Activated B cell treated with CpG ODN at 0.5 μM for 24 hours (primary cell): ENCODE data around the gene MAP1A. TPM values are rescaled to one million over a fixed set of nuclear protein-coding genes. Genes with fewer than 3 reads are reported as not detected.

Source experiments
- ATAC-seq: fragments of 200-7000 bp; cut with Tn5 transposase; one replicate; pipeline ENCODE4 v1.10.0; 2021; ENCODE audit warnings: low read depth, mild to moderate bottlenecking, moderate library complexity
- CTCF ChIA-PET: fragments of 350-600 bp; sonication (Branson Sonifier 250); formaldehyde crosslinking; loops from one replicate; lab custom pipeline; 2021; ENCODE audit warnings: antibody characterized with exemption; lab: Charles Lee
- POLR2A ChIA-PET: fragments of 350-600 bp; sonication (Branson Sonifier 250); formaldehyde crosslinking; loops from one replicate; lab custom pipeline; 2021; ENCODE audit warnings: antibody characterized with exemption; lab: Charles Lee
- DNase-seq: peaks from one replicate; pipeline ENCODE4 v3.0.0; 2022
- H3K27ac Mint-ChIP-seq: one replicate; pipeline ENCODE4 v1.8.0; 2020; ENCODE audit warnings: mixed read lengths
- H3K27me3 Mint-ChIP-seq: one replicate; pipeline ENCODE4 v1.8.0; 2021; ENCODE audit warnings: mixed read lengths
- H3K36me3 Mint-ChIP-seq: one replicate; pipeline ENCODE4 v1.8.0; 2021; ENCODE audit warnings: low read depth, mixed read lengths
- H3K4me1 Mint-ChIP-seq: one replicate; pipeline ENCODE4 v1.8.0; 2021; ENCODE audit warnings: mixed read lengths
- H3K4me3 Mint-ChIP-seq: one replicate; pipeline ENCODE4 v1.8.0; 2020; ENCODE audit warnings: mild to moderate bottlenecking, mixed read lengths
- H3K9me3 Mint-ChIP-seq: one replicate; pipeline ENCODE4 v1.8.0; 2020; ENCODE audit warnings: mixed read lengths
- intact Hi-C: fragments of 100-400 bp; cut with micrococcal nuclease; formaldehyde crosslinking; loops from one replicate; pipeline ENCODE4 v1.15.1; 2024
- total RNA-seq: library from RNA; stranded (reverse); gene quantifications from 2 replicates; pipeline ENCODE4 v1.2.3, GENCODE V29; 2022
- TF ChIP-seq, protein P1 (sequence below): fragments of 200-600 bp; IDR thresholded peaks from one replicate; pipeline ENCODE4 v1.8.0; 2022; ENCODE audit warnings: antibody characterized with exemption, mild to moderate bottlenecking

Gene MAP1A
- total RNA-seq, 1 donor from 2014 or later = 0.11 TPM

GRCh38 chr15:43538091-43538490, 20.7 kb downstream of the MAP1A start:
- no peaks in the 10 kb centered on the region for H3K27me3 Mint-ChIP-seq
- CTCF ChIA-PET = no interaction called here

GRCh38 chr15:43541785-43542184, 24.4 kb downstream of the MAP1A start:
- Mint-ChIP-seq H3K27ac (no peak overlapping the region), H3K36me3 (peaks cover 4% of the 10 kb centered on the region), H3K27me3 (no peaks in the 10 kb centered on the region), H3K4me1 (no peaks in the 10 kb centered on the region), H3K4me3 (no peak overlapping the region), H3K9me3 (no peaks in the 10 kb centered on the region)
- no peak for ATAC-seq
- ChIA-PET CTCF (no interaction called here), POLR2A (no interaction called here)
- no peak for DNase-seq
- intact Hi-C loops = no loop called here
- TF ChIP-seq, protein P1, sequence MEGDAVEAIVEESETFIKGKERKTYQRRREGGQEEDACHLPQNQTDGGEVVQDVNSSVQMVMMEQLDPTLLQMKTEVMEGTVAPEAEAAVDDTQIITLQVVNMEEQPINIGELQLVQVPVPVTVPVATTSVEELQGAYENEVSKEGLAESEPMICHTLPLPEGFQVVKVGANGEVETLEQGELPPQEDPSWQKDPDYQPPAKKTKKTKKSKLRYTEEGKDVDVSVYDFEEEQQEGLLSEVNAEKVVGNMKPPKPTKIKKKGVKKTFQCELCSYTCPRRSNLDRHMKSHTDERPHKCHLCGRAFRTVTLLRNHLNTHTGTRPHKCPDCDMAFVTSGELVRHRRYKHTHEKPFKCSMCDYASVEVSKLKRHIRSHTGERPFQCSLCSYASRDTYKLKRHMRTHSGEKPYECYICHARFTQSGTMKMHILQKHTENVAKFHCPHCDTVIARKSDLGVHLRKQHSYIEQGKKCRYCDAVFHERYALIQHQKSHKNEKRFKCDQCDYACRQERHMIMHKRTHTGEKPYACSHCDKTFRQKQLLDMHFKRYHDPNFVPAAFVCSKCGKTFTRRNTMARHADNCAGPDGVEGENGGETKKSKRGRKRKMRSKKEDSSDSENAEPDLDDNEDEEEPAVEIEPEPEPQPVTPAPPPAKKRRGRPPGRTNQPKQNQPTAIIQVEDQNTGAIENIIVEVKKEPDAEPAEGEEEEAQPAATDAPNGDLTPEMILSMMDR = no peak

More at GRCh38 chr15:43538091-43538490, 20.7 kb downstream of the MAP1A start:
- Mint-ChIP-seq H3K36me3 (peaks cover 16% of the 10 kb centered on the region), H3K9me3 (no peaks in the 10 kb centered on the region), H3K4me1 (no peaks in the 10 kb centered on the region), H3K4me3 (no peak overlapping the region), H3K27ac (no peak overlapping the region)
- POLR2A ChIA-PET = no interaction called here
- TF ChIP-seq, protein P1 = no peak
- DNase-seq = no peak
- intact Hi-C loops = no loop called here
- ATAC-seq = no peak

DNA sequence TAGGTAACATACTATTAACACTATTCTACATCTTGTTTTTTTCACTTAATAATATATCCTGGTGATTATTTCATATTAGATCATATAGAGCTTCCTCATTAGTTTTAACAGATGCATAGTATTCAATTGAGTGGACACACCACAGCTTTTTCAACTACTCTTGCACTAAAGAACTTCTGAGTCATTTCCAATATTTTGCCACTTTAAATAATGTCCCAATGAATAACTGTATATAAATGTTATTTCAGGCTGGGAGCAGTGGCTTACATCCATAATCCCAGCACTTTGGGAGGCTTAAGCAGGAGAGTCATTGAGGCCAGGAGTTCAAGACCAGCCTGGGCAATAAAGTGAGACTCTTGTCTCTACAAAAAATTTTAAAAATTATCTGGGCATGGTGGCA, 26.9 kb downstream of the MAP1A start:
- Mint-ChIP-seq H3K27ac (no peak overlapping the region), H3K9me3 (no peaks in the 10 kb centered on the region), H3K36me3 (peaks cover 10% of the 10 kb centered on the region), H3K27me3 (no peaks in the 10 kb centered on the region), H3K4me3 (no peak overlapping the region), H3K4me1 (no peaks in the 10 kb centered on the region)
- ChIA-PET POLR2A (no interaction called here), CTCF (interaction anchor here (0.6 kb wide), 1 partner anchor 733 kb away, joined by 3 read pairs; no protein-coding TSS in a partner anchor)
- TF ChIP-seq, protein P1 = no peak
- intact Hi-C loops = no loop called here
- DNase-seq = no peak
- ATAC-seq = no peak

DNA sequence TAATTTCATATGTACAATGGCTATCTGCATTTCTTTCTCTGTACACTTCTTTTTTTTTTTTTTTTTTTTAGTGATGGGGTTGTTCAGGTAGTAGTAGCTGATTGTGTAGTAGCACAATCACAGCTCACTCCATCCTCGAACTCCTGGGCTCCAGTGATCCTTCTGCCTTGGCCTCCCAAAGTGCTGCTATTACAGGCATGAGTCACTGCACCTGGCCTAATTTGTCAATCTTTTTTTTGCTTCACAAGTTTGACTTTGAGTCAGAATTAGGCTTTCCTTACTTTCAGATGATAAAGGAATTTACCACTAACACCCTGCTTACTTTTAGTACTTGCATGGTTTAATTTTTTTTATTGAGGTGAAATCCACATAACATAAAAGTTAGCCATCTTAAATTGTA, 28.0 kb downstream of the MAP1A start:
- CTCF ChIA-PET = no interaction called here
- H3K9me3 Mint-ChIP-seq = no peaks in the 10 kb centered on the region
- no peaks in the 10 kb centered on the region for H3K27me3 Mint-ChIP-seq

GRCh38 chr15:43547539-43547938, 30.1 kb downstream of the MAP1A start:
- CTCF ChIA-PET = no interaction called here

More for the DNA sequence above, 28.0 kb downstream of the MAP1A start:
- ATAC-seq = no peak
- no peaks in the 10 kb centered on the region for H3K4me1 Mint-ChIP-seq
- intact Hi-C loops = no loop called here
- no peak overlapping the region for H3K4me3 Mint-ChIP-seq
- POLR2A ChIA-PET = interaction anchor here (0.6 kb wide), 1 partner anchor 13 kb away, joined by 5 read pairs; no protein-coding TSS in a partner anchor
- no peak for DNase-seq
- peaks cover 12% of the 10 kb centered on the region for H3K36me3 Mint-ChIP-seq
- H3K27ac Mint-ChIP-seq = no peak overlapping the region
- TF ChIP-seq, protein P1 = no peak

More at GRCh38 chr15:43547539-43547938, 30.1 kb downstream of the MAP1A start:
- H3K9me3 Mint-ChIP-seq = no peaks in the 10 kb centered on the region
- H3K36me3 Mint-ChIP-seq = peaks cover 21% of the 10 kb centered on the region
- no peak overlapping the region for H3K27ac Mint-ChIP-seq
- no peak for ATAC-seq
- intact Hi-C loops = no loop called here
- TF ChIP-seq, protein P1 = no peak
- POLR2A ChIA-PET = no interaction called here
- H3K27me3 Mint-ChIP-seq = no peaks in the 10 kb centered on the region
- no peaks in the 10 kb centered on the region for H3K4me1 Mint-ChIP-seq
- no peak for DNase-seq
- H3K4me3 Mint-ChIP-seq = no peak overlapping the region
